GM12872 (cell line): ENCODE results near the gene KPRP.

Source experiments
- TF ChIP-seq, protein P1 (sequence below): IDR thresholded peaks from 3 replicates; pipeline ENCODE4 v1.5.1; 2011; ENCODE audit warnings: low read depth, mild to moderate bottlenecking, low read length, moderate library complexity; ENCODE audit not compliant: insufficient read depth

Gene KPRP

DNA sequence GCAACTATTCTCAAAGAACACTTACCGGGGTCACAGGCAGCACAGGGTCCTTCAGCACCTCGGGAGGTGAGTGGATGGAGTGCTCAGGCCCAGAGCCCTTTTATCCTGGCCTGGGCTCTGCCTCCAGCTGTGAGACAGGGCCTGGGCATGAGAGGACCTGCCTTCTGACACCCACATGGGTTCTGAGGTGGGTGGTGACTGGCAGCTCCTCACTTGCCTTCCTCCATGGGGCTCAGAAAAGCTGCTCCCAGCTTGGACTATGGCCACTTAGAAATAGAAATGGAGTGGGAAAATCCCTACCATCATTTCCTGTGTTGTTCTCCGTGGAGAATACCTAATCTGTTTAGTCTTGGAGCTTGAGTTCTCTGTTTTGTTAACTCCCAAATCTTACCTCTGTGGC lies 48.8 kb downstream of the KPRP start, which contains the start of gene LCE1C:
Gene LCE1C, minus strand, starts transcription at position 76 of the 400 bp plus-strand sequence. CDS start 1,173 bp downstream, outside the sequence.
- TF ChIP-seq, protein P1, sequence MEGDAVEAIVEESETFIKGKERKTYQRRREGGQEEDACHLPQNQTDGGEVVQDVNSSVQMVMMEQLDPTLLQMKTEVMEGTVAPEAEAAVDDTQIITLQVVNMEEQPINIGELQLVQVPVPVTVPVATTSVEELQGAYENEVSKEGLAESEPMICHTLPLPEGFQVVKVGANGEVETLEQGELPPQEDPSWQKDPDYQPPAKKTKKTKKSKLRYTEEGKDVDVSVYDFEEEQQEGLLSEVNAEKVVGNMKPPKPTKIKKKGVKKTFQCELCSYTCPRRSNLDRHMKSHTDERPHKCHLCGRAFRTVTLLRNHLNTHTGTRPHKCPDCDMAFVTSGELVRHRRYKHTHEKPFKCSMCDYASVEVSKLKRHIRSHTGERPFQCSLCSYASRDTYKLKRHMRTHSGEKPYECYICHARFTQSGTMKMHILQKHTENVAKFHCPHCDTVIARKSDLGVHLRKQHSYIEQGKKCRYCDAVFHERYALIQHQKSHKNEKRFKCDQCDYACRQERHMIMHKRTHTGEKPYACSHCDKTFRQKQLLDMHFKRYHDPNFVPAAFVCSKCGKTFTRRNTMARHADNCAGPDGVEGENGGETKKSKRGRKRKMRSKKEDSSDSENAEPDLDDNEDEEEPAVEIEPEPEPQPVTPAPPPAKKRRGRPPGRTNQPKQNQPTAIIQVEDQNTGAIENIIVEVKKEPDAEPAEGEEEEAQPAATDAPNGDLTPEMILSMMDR = no peak

DNA sequence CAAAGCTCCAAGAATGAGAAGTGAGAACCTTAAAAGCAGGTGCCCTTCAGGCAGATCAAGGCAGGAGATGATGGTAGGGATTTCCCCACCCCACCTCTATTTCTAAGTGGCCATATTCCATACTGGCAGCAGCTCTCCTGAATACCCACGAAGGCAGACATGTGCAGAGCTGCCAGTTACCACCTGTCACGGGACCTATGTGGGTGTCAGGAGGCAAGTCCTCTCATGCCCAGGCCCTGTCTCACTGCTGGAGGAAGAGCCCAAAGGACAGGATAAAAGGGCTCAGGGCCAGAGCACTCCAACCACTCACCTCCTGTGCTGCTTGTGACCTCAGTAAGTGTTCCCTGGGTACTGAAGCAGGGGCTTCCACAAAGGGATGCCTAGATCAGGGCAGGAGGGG lies 53.2 kb downstream of the KPRP start:
- TF ChIP-seq, protein P1 = no peak
